Karpas-422 (cell line): ENCODE measurements around the gene TFRC. TPM values are rescaled to one million over a fixed set of nuclear protein-coding genes. Genes with fewer than 3 reads are reported as not detected.
"Not testable (repeated sequence)": the region's sequence is repeated elsewhere in the genome, so short reads cannot be mapped to it uniquely, and the experiment has no call there.

Source experiments
- DNase-seq: peaks from one replicate; pipeline ENCODE4 v3.0.0-alpha.2; 2015
- H2AFZ ChIP-seq: fragments of 200-600 bp; sonication (generic); 2 replicates; pipeline ENCODE4 v1.6.1; 2014; ENCODE audit warnings: antibody characterized with exemption, low read length, mixed read lengths
- H3K27ac ChIP-seq: fragments of 200-600 bp; sonication (generic); 2 replicates; pipeline ENCODE4 v1.5.1; 2014; ENCODE audit warnings: mild to moderate bottlenecking, low read length, moderate library complexity
- H3K27me3 ChIP-seq: fragments of 200-600 bp; sonication (generic); 2 replicates; pipeline ENCODE4 v1.6.1; 2014; ENCODE audit warnings: low read length, mixed read lengths
- H3K36me3 ChIP-seq: fragments of 200-600 bp; sonication (generic); 2 replicates; pipeline ENCODE4 v1.6.1; 2014; ENCODE audit warnings: low read length, mixed read lengths; ENCODE audit not compliant: insufficient read depth
- H3K4me1 ChIP-seq: fragments of 200-600 bp; sonication (generic); 2 replicates; pipeline ENCODE4 v1.6.1; 2014; ENCODE audit warnings: mild to moderate bottlenecking, low read length, mixed read lengths
- H3K4me2 ChIP-seq: fragments of 200-600 bp; sonication (generic); 2 replicates; pipeline ENCODE4 v1.6.1; 2014; ENCODE audit warnings: low read length, low read depth, mild to moderate bottlenecking; ENCODE audit not compliant: poor library complexity, severe bottlenecking
- H3K4me3 ChIP-seq: fragments of 200-600 bp; sonication (generic); 2 replicates; pipeline ENCODE4 v1.5.1; 2014; ENCODE audit warnings: mild to moderate bottlenecking, antibody characterized with exemption, low read length, mixed read lengths
- H3K79me2 ChIP-seq: fragments of 200-600 bp; sonication (generic); 2 replicates; pipeline ENCODE4 v1.6.1; 2014; ENCODE audit warnings: mild to moderate bottlenecking, low read length, mixed read lengths
- H3K9ac ChIP-seq: fragments of 200-600 bp; sonication (generic); 2 replicates; pipeline ENCODE4 v1.6.0; 2014; ENCODE audit warnings: low read length
- H3K9me2 ChIP-seq: fragments of 200-600 bp; sonication (generic), shearing (Covaris generic); replicated peaks from 2 replicates; pipeline ENCODE4 v1.6.0; 2014; ENCODE audit warnings: mild to moderate bottlenecking, low read length, moderate library complexity; ENCODE audit not compliant: insufficient read depth
- H3K9me3 ChIP-seq: fragments of 300-700, 200-600 bp; sonication (generic); 2 replicates; pipeline ENCODE4 v1.6.1; 2014; ENCODE audit warnings: low read length, mixed read lengths
- H4K20me1 ChIP-seq: fragments of 200-600 bp; sonication (generic); 2 replicates; pipeline ENCODE4 v1.6.1; 2014; ENCODE audit warnings: mild to moderate bottlenecking, antibody characterized with exemption, low read length, low read depth; ENCODE audit not compliant: insufficient read depth
- small RNA-seq: library from RNA; depleted of rRNA; stranded (forward); fragments of <200 nt; gene quantifications from one replicate; pipeline ENCODE3, GENCODE V24; 2014
- total RNA-seq: library from RNA; depleted of rRNA; stranded (reverse); fragments of >200 nt; shearing (Covaris generic); gene quantifications from 2 replicates; pipeline ENCODE4 v1.2.3, GENCODE V29; 2014; ENCODE audit warnings: low replicate concordance; rRNA removed

TFRC gene
- total RNA-seq, 1 experiment from 2014 or later, result 105 TPM

DNA sequence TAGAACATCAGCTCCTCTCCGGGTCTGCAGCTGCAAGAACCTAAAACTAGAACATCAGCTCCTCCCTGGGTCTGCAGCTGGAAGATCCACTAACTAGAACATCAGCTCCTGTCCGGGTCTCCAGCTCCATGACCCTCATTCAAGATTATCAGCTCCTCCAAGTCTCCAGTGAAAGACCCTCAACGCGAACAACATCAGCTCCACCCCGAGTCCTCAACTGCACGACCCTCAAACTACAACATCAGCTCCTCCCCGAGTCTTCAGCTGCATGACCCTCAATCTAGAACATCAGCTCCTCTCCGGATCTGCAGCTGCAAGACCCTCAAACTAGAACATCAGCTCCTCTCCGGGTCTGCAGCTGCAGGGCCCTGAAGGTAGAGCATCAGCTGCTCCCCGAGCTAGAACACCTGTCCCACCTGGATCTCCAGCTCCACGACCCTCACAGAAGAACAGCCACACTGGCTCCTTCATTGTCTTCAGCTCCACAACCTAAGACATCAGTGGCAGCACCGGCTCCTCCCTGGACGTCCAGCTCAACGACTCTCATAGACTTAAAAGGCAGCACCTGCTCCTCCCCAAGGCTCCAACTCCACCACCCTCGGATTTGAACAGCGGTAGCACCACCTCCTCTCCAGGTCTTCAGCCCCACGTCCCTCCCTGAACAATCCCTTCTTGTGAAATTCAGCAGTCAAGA, 77.4 kb downstream of the TFRC start:
- H3K27ac ChIP-seq, DNase-seq, H3K9me3 ChIP-seq, H3K36me3 ChIP-seq, H4K20me1 ChIP-seq, H3K9ac ChIP-seq, H3K4me3 ChIP-seq, H3K79me2 ChIP-seq, H3K27me3 ChIP-seq, H3K4me2 ChIP-seq, H3K4me1 ChIP-seq, H3K9me2 ChIP-seq, H2AFZ ChIP-seq: not testable (repeated sequence)

DNA sequence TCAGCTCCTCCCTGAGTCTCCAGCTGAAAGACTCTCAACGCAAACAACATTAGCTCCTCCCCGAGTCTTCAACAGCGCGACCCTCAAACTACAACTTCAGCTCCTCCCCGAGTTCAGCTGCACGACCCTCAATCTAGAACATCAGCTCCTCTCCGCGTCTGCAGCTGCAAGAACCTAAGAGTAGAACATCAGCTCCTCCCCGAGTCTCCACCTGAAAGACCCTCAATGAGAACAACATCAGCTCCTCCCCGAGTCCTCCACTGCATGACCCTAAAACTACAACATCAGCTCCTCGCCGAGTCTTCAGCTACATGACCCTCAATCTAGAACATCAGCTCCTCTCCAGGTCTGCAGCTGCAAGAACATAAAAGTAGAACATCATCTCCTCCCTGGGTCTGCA, 78.3 kb downstream of the TFRC start:
- Histone ChIP-seq H3K4me1 (no peaks in the 10 kb centered on the region), H3K9me3 (0 out of 2 replicates have a peak, but pooled peaks cover 3% of the 10 kb centered on the region), H3K4me3 (no peak overlapping the region), H3K27me3 (0 out of 2 replicates have a peak, but pooled peaks cover 2% of the 10 kb centered on the region), H3K9ac (no peak overlapping the region), H3K27ac (no peak overlapping the region), H3K79me2 (no peaks in the 10 kb centered on the region), H2AFZ (no peak overlapping the region), H3K4me2 (no peak overlapping the region), H3K9me2 (no peaks in the 10 kb centered on the region), H3K36me3 (no peaks in the 10 kb centered on the region), H4K20me1 (no peaks in the 10 kb centered on the region)
- no peak for DNase-seq

DNA sequence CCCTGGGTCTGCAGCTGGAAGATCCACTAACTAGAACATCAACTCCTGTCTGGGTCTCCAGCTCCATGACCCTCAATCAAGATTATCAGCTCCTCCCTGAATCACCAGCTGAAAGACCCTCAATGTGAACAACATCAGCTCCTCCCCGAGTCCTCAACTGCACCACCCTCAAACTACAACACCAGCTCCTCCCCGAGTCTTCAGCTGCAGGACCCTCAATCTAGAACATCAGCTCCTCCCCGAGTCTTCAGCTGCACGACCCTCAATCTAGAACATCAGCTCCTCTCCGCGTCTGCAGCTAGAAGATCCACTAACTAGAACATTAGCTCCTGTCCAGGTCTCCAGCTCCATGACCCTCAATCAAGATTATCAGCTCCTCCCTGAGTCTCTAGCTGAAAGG, 79.2 kb downstream of the TFRC start:
- not testable (repeated sequence) for H3K9ac ChIP-seq, H3K9me2 ChIP-seq, H3K4me3 ChIP-seq, H3K4me2 ChIP-seq, H3K9me3 ChIP-seq, H3K27ac ChIP-seq, H3K27me3 ChIP-seq, H3K36me3 ChIP-seq, DNase-seq, H4K20me1 ChIP-seq, H2AFZ ChIP-seq, H3K4me1 ChIP-seq, H3K79me2 ChIP-seq

DNA sequence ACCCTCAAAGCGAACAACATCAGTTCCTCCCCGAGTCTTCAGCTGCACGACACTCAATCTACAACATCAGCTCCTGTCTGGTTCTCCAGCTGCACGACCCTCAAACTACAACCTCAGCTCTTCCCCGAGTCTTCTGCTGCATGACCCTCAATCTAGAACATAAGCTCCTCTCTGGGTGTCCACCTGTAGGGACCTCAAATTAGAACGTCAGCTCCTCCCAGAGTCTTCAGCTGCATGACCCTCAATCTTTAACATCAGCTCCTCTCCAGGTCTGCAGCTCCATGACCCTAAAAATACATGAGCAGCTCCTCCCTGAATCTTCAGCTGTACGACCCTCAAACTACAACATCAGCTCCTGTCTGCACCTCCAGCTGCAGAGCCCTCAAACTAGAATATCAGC, 80.7 kb downstream of the TFRC start:
- H2AFZ ChIP-seq, DNase-seq, H3K36me3 ChIP-seq, H3K9ac ChIP-seq, H3K4me2 ChIP-seq, H3K9me3 ChIP-seq, H3K27me3 ChIP-seq, H3K4me1 ChIP-seq, H3K79me2 ChIP-seq, H4K20me1 ChIP-seq, H3K9me2 ChIP-seq, H3K4me3 ChIP-seq, H3K27ac ChIP-seq: not testable (repeated sequence)

DNA sequence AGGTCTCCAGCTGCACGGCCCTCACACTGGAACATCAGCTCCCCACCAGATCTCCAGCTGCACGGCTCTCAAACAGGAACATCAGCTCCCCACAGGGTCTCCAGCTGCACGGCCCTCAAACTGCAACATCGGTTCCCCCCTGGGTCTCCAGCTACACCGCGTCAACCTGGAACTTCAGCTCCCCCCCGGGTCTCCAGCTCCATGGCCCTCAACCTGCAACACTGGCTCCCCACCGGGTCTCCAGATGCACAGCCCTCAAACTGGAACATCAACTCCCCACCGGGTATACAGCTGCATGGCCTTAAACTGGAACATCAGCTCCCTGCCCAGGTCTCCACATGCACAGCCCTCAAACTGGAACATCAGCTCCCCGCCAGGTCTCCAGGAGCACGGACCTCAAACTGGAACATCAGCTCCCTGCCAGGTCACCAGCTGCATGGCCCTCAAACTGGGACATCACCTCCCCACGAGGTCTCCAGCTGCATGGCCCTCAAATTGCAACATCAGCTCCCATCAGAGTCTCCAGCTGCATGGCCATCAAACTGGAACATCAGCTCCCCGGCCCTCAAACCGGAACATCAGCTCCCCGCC, 81.4 kb downstream of the TFRC start:
- H3K4me2 ChIP-seq, DNase-seq, H3K36me3 ChIP-seq, H3K4me3 ChIP-seq, H3K27ac ChIP-seq, H3K9me2 ChIP-seq, H3K27me3 ChIP-seq, H3K9me3 ChIP-seq, H2AFZ ChIP-seq, H4K20me1 ChIP-seq, H3K4me1 ChIP-seq, H3K79me2 ChIP-seq, H3K9ac ChIP-seq: not testable (repeated sequence)

DNA sequence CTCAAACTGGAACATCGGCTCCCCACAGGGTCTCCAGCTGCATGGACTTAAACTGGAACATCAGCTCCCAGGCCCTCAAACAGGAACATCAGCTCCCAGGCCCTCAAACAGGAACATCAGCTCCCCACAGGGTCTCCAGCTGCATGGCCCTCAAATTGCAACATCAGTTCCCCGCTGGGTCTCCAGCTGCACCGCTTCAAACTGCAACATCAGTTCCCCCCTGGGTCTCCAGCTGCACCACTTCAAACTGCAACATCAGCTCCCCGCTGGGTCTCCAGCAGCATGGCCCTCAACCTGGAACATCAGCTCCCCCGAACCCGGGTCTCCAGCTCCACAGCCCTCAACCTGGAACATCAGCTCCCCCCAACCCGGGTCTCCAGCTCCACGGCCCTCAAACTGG, 82.0 kb downstream of the TFRC start:
- no peak overlapping the region for H3K4me2 ChIP-seq
- H3K4me1 ChIP-seq, result no peaks in the 10 kb centered on the region
- H3K27ac ChIP-seq, result no peak overlapping the region
- H3K27me3 ChIP-seq, result no peaks in the 10 kb centered on the region
- no peak overlapping the region for H3K9ac ChIP-seq
- H3K4me3 ChIP-seq, result no peak overlapping the region
- no peaks in the 10 kb centered on the region for H4K20me1 ChIP-seq
- H3K79me2 ChIP-seq, result no peaks in the 10 kb centered on the region
- H3K9me3 ChIP-seq, result 0 out of 2 replicates have a peak, but pooled peaks cover 3% of the 10 kb centered on the region
- no peaks in the 10 kb centered on the region for H3K36me3 ChIP-seq
- H2AFZ ChIP-seq, result no peak overlapping the region
- no peak for DNase-seq
- no peaks in the 10 kb centered on the region for H3K9me2 ChIP-seq

Small RNA genes within 50 kb of the gene (small RNA-seq; reads per million reads assigned to genes)
- not detected for gene RNU7-18P

Other genes with a start within 250 kb of the TFRC start
- gene TNK2, start 173.5 kb downstream of the TFRC start, total RNA-seq, result 25.5 and 26.0 TPM in 2 replicates
- not detected in 2 replicates for gene ZDHHC19, start 129.3 kb upstream of the TFRC start, total RNA-seq
- gene SLC51A, start 134.4 kb upstream of the TFRC start, total RNA-seq, result not detected in 2 replicates
- 42.6 and 48.8 TPM in 2 replicates for gene PCYT1A, start 205.6 kb upstream of the TFRC start, total RNA-seq
- gene DYNLT2B, start 236.2 kb upstream of the TFRC start, total RNA-seq, result 9.6 and 17.1 TPM in 2 replicates